GM20431 (cell line): ENCODE data around the gene CD300LF.

ENCODE experiments used
- in situ Hi-C: fragments of 300-500 bp; cut with MseI, MboI; formaldehyde crosslinking; loops from one replicate; pipeline ENCODE4 v1.15.0; 2020; ENCODE audit warnings: low sequenced_read_pairs; ENCODE audit not compliant: unreplicated experiment

CD300LF gene

DNA sequence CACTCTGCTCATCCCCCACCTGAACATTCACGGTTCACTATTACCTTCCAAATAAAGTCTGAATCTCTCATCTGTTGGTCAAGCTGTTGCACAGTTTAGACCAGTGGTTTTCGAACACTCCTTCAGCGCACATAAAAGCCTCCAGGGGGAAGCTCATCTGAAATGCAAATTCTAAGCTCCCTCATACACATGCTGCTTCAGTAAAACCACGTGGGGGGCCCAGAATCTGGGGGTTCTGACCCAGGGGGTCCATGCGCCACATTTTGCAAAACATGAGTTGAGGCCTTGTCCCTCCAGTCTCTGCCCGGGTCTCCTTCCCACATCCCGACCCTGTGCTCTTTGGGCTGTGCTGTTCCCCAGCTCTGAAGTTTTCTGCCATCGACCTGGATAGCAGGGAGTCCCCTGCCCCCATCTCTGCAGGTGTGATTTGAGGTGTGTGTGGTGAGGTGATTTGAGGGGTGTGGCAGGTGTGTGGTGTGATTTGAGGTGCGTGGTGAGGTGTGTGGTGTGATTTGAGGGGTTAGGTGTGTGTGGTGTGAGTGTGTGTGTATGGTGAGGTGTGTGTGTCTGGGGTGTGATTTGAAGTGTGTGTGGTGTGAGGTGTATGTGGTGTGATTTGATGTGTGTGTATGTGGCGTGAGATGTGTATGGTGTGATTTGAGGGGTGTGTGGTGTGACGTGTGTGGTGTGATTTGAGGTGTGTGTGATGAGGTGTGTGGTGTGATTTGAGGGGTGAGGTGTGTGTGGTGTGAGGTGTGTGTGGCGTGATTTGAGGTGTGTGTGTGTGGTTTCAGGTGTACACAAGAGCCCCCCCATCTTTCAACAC lies 19.5 kb upstream of the CD300LF start:
- in situ Hi-C loops: no loop called here

DNA sequence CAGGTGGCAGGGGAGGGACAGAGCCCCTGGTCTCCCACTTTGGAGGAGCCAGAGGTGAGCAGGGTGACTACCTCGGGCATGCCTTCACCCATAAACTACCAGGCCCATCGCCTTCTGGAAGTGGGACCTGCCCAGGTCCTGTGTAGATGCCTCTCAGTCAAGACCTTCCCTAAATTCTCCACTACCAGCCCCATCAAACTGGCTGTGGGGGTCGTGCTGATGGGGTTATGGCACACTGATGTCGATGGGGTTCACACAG lies 18.6 kb upstream of the CD300LF start:
- in situ Hi-C loops: no loop called here

DNA sequence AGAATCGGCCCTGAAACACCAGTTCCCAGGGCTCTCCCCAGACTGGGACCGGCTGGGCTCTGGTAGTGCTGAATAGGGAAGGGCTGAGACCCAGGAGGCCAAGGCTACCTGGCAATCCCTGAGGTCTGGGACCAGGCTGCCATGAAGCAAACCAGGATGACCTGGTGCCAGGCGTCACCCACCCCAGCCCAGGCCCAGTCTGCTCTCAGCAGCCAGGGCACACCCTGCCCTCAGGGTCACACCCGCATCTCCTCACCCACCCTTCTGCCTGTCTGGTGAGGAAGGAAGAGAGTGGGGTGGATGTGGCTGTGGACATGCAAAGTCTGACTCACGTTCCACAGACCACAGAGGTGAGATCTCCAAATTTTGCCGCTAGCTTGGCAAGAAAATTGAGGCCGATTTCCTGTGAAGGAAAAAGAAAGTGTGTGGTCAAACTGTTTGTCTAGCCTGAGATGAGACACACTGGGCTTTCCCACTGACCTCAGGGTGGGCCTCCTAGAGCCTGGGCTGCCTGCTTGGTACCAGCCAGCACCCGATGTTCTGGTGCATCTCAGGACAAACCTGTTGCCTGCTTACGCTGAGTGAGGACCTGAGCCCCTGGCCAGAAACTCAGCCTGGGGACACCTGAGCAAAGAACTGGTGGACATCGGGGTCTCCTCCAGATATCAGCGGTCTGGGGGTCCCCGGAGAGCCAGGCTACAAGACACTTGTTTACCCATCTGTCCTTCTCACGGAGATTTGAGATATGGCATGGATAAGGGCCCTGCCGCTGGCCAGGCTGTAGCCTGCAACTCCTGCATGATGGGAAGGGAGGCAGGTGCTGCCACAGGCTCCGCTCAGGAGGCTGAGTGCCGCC lies 18.0 kb upstream of the CD300LF start:
- in situ Hi-C loops: no loop called here

DNA sequence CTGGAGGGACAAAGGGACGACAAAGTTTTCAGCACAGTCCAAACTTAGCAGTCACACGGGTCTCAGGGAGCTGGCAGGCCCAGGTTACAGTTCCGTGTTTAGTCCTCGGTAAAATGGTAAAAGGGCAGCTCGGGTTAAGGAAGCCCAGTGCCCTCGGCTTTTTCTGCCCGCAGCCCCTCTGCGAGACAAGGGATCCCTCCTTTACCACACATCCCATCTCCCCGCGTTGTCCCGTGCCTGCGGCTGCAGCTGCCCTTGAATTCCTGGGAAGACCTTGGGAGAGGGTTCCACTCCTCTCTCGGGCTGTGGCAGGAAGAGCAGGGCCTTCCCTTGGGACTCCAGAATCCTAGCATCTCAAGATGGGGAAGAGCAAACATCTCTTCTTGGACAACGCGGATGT lies 17.1 kb upstream of the CD300LF start:
- in situ Hi-C loops: no loop called here

DNA sequence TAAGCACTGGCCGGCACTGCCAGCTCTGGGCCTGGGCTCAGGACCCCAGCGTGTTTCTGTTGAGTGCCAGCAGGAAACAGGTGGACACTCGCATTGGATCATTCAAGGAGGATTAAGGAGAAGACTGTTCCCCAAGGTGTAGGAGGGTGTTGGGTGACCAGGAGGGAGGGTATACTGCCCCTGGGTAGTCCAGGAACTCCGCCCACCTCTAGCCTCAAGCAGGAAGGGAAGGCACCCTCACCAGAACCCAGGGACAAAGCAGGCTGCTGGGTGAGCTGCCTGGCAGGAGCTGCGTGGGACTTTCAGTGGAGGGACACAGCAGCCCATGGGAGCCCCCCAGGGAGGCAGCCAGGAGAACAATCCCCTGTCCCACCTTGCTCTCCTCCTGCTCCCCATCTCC lies 16.6 kb upstream of the CD300LF start:
- in situ Hi-C loops: no loop called here

DNA sequence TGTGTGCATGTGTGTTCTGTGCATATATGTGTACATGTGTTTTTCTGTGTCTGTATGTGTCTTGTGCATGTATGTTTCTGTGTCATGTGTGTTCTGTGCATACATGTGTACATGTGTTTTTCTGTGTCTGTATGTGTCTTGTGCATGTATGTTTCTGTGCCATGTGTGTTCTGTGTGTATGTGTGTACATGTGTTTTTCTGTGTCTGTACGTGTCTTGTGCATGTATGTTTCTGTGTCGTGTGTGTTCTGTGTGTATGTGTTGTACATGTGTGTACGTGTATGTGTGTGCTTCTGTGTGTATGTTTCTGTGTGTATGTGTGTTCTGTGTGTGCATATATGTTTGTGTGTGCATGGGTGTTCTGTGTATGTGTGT lies 16.0 kb upstream of the CD300LF start:
- in situ Hi-C loops: no loop called here

DNA sequence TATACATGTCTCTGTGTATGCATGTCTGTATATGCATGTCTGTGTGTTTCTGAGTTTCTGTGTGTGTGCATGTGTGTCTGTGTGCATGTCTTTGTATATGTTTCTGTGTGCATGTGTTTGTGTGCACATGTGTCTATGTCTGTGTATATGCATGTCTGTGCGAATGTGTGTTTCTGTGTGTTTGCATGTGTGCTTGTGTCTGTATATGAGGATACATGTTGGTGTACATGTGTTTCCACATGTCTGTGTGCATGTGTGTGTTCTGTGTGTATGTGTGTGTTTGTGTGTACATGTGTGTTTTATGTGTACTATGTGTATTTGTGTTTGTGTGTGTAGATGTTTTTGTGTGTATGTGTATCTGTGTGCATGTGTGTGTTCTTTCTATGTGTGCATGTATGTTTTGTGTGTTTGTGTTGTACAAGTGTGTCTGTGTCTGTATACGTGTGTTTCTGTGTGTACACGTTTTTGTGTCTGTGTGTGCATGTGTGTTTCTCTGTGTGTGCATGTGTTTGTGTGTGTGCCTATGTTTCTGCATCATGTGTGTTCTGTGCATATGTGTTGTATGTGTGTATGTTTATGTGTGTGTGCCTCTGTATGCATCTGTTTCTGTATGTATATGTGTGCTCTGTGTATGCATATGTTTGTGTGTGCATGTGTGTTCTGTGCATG lies 15.4 kb upstream of the CD300LF start:
- in situ Hi-C loops: no loop called here

DNA sequence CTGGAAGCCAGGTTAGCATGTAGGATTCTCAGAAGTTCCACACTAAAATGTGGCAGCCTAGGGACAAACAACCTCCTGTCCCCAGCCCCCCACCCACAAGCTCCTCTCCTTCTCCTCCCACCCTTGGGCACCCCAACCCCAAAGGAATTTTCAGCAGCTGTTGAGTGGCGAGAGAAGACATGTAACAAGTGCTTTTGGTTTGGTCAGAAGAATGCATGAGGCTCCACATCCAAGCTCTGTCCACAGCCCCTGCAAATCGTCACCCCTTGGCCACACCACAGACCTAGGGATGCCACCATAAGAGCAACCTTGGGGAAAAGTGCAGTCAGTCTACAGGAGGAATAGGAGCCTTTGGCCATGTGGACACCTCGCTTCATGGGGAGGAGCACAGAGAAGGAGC lies 12.4 kb upstream of the CD300LF start:
- in situ Hi-C loops: no loop called here

DNA sequence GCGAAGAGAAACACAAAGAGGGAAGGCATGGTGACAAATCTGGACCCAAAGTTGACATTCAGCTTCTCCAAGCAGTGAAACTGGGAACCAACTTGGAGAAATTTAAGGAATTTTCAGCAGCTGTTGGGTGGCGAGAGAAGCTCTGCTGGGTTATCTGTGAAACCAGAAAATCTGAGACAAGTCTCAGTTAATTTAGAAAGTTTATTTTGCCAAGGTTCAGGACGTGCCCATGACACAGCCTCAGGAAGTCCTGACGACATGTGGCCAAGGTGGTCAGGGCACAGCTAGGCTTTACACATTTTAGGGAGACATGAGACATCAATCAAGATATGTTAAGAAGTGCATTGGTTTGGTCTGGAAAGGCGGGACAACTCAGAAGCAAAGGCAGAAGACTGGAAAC lies 11.2 kb upstream of the CD300LF start:
- in situ Hi-C loops: no loop called here

DNA sequence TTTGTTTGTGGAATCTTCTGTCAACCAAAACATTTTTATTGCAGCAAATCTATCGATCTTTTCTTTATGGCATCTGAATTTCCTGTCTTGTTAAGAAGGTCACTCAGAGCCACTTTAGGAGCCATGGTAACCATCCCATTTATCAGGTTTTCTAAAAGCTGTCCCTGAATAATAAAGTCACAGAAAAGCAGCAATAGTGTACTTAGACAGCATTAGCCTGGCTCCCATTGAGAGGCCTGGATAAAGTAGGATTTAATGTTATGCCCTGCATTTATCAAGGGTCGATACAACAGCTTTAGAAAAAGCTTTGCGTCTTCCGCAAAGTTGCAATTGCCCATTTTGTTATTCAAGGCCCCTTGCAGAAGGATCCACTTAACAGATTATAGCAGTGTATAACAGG lies 10.1 kb upstream of the CD300LF start:
- in situ Hi-C loops: no loop called here

DNA sequence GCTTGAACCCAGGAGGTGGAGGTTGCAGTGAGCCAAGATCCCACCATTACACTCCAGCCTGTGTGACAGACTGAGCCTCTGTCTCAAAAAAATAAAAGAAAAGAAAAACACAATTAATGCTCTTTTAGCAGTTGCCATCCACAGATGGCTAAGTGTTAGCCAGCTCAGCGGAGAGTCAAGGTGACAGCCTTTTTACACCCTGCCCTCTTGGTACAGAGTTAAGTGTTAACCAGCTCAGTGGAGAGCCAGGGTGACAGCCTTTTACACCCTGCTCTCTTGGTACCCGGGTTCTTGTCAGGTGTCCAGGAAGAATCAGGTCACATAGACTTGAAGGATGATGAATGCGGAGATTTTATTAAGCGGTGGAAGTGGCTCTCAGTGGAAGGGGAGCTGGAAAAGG lies 7.8 kb upstream of the CD300LF start:
- in situ Hi-C loops: no loop called here

DNA sequence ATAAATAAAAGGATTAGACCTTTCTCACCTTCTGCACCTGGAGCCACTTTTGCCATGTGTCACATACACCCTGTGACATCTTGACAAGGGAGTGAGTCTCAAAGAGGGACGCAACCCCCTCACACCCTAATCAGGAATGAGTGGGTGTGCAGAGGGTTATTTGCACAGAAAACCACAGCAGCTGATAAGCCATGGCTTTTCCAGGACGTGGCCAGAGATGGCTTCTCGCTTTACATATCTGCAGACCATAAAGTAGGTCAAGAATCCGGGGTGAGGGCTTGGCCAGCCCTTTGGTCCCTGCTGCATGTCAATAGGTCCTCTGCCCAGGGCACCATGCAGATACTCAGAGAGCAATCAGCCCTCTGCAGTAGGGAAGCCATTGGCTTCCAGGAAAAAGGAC lies 2.4 kb upstream of the CD300LF start:
- in situ Hi-C loops: no loop called here

DNA sequence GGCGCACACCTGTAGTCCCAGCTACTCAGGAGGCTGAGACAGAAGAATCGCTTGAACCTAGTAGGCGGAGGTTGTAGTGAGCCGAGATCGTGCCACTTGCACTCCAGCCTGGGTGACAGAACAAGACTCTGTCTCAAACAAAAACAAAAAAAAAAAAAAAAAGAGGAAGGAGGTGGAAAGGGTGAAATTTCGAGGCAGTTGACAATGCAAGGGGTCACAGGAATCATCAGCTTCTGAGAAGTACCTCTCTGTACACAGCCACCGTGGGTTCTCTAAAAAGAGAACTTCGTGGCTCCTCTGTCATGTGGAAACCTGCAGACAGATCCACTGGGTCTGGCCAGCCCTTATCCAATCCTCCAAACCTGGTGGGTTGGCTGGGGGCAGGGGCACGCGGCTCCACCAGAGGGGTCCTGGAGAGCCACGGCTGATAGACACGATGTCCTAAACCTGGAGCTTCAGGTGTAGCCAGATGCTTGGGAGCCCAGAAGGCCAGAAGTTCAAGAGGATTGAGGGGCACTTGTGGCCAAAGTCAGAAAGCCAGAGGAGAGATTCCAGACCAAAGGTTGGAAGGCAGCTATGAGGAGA lies 540 bp upstream of the CD300LF start:
- in situ Hi-C loops: no loop called here

DNA sequence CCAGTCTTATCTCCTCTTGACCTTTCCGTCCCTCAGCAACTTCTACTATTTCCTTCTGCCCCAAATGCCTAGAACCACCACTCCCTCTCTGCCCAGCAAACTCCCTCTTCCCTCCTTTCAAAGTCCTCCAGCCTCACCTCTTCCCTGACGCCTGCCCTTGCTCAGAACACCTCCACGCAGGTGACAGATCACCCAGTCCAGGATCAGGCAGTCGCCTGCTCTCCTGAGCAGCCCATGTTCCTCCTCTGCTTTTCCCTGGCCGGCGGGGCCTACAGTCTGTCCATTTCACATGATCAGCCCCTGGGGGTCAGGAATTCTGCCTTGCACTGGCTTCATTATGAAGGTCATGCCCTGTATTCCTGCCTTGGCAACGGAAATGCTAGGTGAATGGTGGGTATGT lies 422 bp downstream of the CD300LF start:
- in situ Hi-C loops: no loop called here

DNA sequence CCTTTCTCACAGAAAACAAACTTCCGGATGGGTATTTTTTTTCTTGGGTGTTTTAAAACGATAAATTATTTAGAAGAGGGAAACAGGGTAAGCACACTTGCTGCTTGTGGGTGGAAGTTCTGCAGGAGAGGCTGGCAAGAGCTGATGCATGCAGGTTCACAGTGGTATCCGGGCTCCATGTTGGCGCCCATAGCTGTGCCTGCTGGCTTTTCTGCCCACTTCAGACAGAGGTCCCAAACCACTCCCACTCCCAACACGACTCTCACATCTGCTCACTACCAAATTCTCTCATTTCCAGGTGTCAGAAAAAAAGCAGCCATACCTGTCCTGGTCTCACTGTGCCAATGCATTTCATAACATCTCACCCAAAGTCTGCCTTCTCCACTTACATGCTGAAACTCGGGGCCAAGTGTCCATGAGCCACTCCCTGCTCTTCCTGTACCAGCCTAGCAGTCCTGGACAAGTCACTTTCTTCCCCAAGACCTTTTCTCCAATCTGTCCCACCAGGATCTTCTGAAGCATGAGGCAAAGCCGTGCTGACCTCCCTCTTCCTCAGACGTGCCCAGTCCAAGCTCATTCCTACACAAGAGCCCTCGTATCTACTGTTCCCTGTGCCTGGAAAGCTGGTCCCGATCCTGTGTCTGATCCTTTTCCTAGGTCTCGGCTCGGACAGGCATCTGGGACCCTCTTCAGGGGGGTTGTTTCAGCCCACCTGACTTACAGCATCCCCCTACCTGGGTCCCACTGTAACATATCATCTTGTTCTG lies 1.5 kb downstream of the CD300LF start:
- in situ Hi-C loops: no loop called here

DNA sequence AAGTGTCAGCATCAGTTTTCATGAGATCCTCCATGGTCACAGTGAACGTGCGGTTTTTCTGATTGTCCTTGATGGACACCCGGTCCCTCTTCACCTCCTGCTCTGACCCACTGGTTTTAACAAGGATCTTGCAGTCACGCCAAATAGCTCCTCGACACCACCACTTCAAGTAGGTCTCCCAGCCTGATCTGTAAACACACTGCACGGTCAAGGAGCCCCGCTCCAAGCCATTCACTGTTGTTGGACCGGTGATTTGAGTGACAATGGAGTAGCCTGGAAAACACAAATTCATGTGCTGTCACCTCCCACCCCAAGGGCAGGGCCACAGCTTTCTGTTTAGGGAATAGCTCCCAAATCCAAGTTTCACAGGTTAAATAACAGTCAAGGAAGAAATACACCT lies 8.2 kb downstream of the CD300LF start:
- in situ Hi-C loops: no loop called here

DNA sequence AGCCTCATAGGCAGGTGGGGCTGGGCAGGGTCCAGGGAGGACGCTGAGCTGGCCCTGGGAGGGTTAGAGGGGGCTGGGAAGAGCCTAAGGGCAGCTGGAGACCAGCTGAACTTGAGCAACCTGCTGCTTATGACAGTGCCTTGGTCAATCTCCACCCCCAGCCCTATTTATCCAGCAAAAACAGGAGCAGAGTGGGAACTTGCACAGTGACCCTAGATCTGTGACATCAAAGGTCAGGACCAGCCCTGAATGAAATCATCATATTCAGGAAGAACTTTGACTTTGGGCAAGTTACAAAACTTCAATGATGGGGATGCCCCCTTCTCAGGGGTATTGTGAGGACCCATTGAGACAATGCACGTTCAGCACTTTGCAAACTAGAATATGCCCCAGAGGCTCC lies 9.4 kb downstream of the CD300LF start:
- in situ Hi-C loops: no loop called here

DNA sequence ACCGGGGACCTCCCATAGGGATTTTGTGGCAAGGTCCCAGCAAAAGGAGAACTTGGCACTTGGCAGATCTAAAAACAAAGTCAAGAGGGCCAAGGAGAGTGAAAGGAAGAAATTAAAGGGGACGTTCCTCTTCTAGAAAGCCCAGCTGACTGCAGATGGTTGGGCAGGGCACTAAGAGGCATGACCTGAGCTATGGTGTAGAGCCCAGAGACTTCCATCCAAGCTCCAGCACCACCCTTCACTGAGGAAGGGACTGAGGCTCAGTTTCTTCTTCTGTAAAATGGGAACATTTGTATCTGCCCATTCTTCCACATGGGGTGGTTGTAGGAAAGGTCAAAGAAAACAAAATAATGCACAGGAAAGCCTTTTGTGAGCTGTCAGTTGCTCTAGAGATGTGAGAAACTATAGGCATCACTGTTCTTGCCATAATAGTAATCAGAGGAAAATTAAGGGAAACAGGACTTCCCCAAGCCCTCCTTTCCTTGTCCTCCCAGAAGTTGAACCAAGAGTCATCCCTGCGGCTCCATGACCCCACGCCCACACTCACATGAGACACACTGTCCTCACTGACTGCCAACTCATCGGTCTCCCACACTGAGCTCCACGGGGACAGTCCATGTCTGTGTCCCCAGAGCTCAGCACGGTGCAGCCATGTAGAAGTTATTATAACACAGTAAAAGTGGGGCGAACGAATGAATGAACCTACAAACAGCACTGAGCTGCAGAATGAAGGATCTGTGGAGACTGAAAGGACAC lies 10.4 kb downstream of the CD300LF start:
- in situ Hi-C loops: no loop called here

DNA sequence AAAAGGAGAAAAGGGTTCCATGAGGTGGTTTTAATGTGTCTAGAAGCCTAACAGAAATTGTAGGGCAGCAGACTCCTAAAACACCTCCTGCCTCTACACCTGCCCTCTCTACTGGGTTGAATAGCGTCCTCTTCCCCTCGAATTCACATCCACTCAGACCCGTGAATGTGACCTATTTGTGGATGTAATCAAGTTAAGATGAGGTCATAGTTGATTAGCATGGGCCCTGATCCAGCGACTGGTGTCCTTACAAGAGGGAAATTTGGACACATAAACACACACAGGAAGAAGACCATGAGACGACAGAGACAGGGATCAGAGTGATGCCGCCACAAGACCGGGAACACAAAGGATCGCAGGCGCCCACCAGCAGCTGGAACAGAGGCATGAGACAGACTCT lies 13.5 kb downstream of the CD300LF start:
- in situ Hi-C loops: no loop called here

DNA sequence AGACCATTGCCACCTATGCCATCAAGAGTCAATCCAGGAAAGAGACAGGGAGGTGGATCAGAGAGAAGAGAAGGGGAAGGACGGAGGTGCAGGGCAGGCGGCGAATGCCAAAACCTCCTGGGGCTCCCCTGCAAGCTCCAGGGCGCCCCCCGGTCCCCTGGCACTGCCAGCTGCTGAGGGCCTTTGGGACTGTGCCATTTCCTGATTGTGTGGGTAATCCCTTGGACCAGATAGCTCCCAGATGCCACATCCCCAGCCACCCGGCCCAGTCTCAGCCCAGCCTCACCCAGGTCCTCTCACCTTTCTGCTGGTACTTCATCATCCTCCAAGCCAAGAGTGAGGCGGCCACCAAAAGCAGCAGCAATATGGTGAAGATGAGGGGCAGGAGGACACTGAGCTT lies 14.7 kb downstream of the CD300LF start:
- in situ Hi-C loops: no loop called here
